Measurements from ENCODE around the gene WFDC10B.
"Not testable (repeated sequence)": the region's sequence is repeated elsewhere in the genome, so short reads cannot be mapped to it uniquely, and the experiment has no call there.

Gene WFDC10B

GRCh38 chr20:45647441-45648050, 57.3 kb downstream of the WFDC10B start:
- no peak for DNase-seq (ENCODE audit: low read depth in 2 of 2)

- DNase-seq (ENCODE audit: low read depth in 2 of 2): no peak
Measured at GRCh38 chr20:45646875-45647274, 57.9 kb downstream of the WFDC10B start.

- DNase-seq (ENCODE audit: low read depth in 2 of 2): not testable (repeated sequence)
Measured at GRCh38 chr20:45645869-45646268, 59.0 kb downstream of the WFDC10B start.

- not testable (repeated sequence) for DNase-seq (ENCODE audit: low read depth in 2 of 2)
Measured at GRCh38 chr20:45641076-45641475, 63.7 kb downstream of the WFDC10B start.

GRCh38 chr20:45639687-45640086, 65.1 kb downstream of the WFDC10B start:
- DNase-seq (ENCODE audit: low read depth in 2 of 2): no peak

- DNase-seq (ENCODE audit: low read depth in 2 of 2): no peak
Measured at GRCh38 chr20:45636513-45636912, 68.3 kb downstream of the WFDC10B start.
